ENCODE measurements around the gene CHRNB2. TPM values are rescaled to one million over a fixed set of nuclear protein-coding genes. Genes with fewer than 3 reads are reported as not detected.

Gene CHRNB2
- total RNA-seq, 1 experiment from 2014 or later: 1.8 TPM

DNA sequence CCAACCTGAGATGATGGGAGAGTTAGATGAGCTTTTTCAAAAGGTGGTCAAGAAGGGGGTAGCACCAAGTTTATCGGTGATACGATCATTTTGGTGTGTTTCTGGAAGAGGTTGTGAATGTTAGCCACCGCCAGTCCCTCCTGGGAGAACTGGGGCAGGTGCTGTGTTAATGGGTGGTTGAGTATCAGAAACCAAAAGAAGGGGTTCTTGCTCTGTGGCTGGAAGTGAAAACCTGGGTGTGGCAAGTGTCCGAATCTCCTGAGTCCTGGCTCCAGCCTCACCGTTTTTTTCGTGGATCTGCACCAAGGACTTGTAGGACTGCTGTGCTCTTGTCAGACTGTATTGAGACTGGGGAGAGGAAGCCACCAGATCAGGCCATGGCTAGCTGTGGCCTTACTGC lies 16.9 kb upstream of the CHRNB2 start:
- Histone ChIP-seq H3T11ph (ENCODE audit: low read length) (no peak overlapping the region), H3K27ac (ENCODE audit: insufficient read length, low read depth, low read length) (no peak overlapping the region), H3K23me2 (ENCODE audit: insufficient read length, low read depth, low read length, poor library complexity, severe bottlenecking) (no peaks in the 10 kb centered on the region), H3K18ac (ENCODE audit: insufficient read length, low read depth, low read length) (no peak overlapping the region), H4K8ac (replicated peaks; ENCODE audit: insufficient read length, low read depth, low read length) (no peak overlapping the region), H2BK20ac (ENCODE audit: low read depth, low read length, poor library complexity, severe bottlenecking) (no peak overlapping the region), H3K9ac (ENCODE audit: extremely low read depth, insufficient read length, low read length) (no peak overlapping the region), H2AFZ (ENCODE audit: low read length) (no peak overlapping the region), H3K79me1 (ENCODE audit: insufficient read depth, low read depth, low read length, poor library complexity, severe bottlenecking) (no peaks in the 10 kb centered on the region), H4K20me1 (ENCODE audit: control insufficient read depth, insufficient read depth, insufficient read length) (no peaks in the 10 kb centered on the region), H3K4me1 (ENCODE audit: insufficient read depth, low read length) (no peaks in the 10 kb centered on the region), H3K4me2 (ENCODE audit: insufficient read depth, insufficient read length, low read length) (no peak overlapping the region), H3K23ac (ENCODE audit: insufficient read length, low read depth, low read length) (no peak overlapping the region), H3K4ac (ENCODE audit: low read depth, low read length) (no peak overlapping the region), H2AK5ac (ENCODE audit: insufficient read length, low read length) (no peak overlapping the region), H2BK5ac (ENCODE audit: insufficient read length, low read length) (no peak overlapping the region), H2BK15ac (ENCODE audit: low read depth, low read length) (no peak overlapping the region), H3K27me3 (ENCODE audit: insufficient read depth, low read length) (no peaks in the 10 kb centered on the region), H3K9me3 (ENCODE audit: control insufficient read depth, low read depth, low read length) (no peaks in the 10 kb centered on the region), H3K14ac (ENCODE audit: insufficient read depth, low read length) (no peak overlapping the region), H2BK12ac (ENCODE audit: insufficient read length, low read depth, low read length) (no peak overlapping the region), H2BK120ac (ENCODE audit: low read depth, low read length, poor library complexity, severe bottlenecking) (no peak overlapping the region), H3K79me2 (ENCODE audit: insufficient read depth, low read length) (no peaks in the 10 kb centered on the region), H3K56ac (ENCODE audit: insufficient read length, low read depth, low read length) (no peak overlapping the region), H4K91ac (ENCODE audit: insufficient read length, low read depth, low read length) (no peak overlapping the region), H4K5ac (ENCODE audit: insufficient read length, low read depth, low read length) (no peak overlapping the region)
- no peak for TF ChIP-seq CTCF (conservative IDR thresholded peaks at IDR 0.05)
- Mint-ChIP-seq H3K27me3 (ENCODE audit: low read depth) (no peaks in the 10 kb centered on the region), H3K9me3 (no peaks in the 10 kb centered on the region), H3K4me3 (no peak overlapping the region), H3K36me3 (ENCODE audit: insufficient read depth in 1 of 3, low read depth in 3 of 3) (peaks cover 46 to 72% (median 67%) of the 10 kb centered on the region in 3 experiments), H3K4me1 (peaks cover 2 to 3% of the 10 kb centered on the region in 2 experiments), H3K27ac (0 out of 7 replicates have a peak overlapping the region, but pooled peaks of 1 of the 3 experiments have one; percentile 28)
- no peak for DNase-seq
- no CpG with 5 or more reads among the region's 6 CpGs for WGBS (ENCODE audit: extremely low coverage, insufficient read length, low lambda C conversion rate)
